Stimulated activated CD4-positive, alpha-beta T cell treated with anti-CD3 and anti-CD28 coated beads, TNF-alpha, amount 100 ng/mL, for 4 hours (primary cell): ENCODE results near the gene PPM1D.
"Not testable (repeated sequence)": the region's sequence is repeated elsewhere in the genome, so short reads cannot be mapped to it uniquely, and the experiment has no call there.

Experiments used
- DNase-seq, 3 experiments: peaks; one replicate each; pipeline ENCODE4 v3.0.0-alpha.2; 2020; ENCODE audit warnings: low read depth in 3 of 3

PPM1D gene

DNA sequence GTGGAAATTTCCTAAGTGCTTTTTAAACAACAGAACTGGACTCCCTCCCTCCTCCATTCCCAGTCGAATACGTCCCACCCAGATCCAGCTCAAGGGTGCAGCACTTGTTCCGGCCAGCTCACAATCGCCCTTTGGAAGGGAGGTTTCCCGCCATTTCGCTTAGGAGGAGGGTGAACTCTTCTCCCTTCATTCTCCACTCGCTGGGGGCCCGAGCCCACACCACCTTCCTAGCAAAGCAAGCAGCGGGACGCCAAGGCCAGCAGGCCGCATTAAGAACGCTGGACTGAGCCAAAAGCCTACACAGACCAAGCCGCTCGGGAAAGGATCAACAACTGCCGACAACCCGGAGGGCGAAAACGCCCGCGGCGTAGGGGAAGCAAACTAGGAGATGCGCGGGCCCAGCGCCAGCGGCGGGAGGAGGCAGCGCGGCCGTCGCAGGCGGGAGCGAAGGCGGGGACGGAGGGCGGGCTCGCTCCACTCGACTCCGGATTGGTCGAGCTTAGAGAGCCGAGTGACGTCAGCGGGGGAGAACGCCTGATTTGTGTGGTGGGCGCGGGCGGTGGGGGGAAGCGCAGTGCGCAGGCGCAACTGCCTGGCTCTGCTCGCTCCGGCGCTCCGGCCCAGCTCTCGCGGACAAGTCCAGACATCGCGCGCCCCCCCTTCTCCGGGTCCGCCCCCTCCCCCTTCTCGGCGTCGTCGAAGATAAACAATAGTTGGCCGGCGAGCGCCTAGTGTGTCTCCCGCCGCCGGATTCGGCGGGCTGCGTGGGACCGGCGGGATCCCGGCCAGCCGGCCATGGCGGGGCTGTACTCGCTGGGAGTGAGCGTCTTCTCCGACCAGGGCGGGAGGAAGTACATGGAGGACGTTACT lies at the start of gene PPM1D:
Gene PPM1D, plus strand, starts transcription at position 574 of the 870 bp plus-strand sequence. Its CDS starts 222 bp downstream, at position 796.
- DNase-seq = peak; percentile 94 to 96 (median 95)

DNA sequence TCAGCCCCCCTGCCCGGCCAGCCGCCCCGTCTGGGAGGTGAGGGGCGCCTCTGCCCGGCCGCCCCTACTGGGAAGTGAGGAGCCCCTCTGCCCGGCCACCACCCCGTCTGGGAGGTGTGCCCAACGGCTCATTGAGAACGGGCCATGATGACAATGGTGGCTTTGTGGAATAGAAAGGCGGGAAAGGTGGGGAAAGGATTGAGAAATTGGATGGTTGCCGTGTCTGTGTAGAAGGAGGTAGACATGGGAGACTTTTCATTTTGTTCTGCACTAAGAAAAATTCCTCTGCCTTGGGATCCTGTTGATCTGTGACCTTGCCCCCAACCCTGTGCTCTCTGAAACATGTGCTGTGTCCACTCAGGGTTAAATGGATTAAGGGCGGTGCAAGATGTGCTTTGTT lies 47.7 kb upstream of the PPM1D start:
- DNase-seq = not testable (repeated sequence)

DNA sequence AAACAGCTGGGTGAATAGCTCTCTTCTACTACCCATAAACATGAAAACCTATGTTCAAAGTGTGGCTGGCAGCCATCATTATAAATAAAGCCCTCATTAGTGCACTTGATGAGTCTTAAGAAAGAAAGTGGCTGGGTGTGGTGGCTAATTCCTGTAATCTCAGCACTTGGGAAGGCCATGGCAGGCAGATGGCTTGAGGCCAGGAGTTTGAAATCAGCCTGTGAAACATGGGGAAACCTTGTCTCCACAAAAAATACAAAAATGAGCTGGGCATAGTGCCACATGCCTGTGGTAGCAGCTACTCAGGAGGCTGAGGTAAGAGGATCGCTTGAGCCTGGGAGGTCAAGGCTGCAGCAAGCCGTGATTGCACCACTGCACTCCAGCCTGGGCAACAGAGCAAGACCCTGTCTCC lies 45.6 kb upstream of the PPM1D start:
- no peak for DNase-seq

DNA sequence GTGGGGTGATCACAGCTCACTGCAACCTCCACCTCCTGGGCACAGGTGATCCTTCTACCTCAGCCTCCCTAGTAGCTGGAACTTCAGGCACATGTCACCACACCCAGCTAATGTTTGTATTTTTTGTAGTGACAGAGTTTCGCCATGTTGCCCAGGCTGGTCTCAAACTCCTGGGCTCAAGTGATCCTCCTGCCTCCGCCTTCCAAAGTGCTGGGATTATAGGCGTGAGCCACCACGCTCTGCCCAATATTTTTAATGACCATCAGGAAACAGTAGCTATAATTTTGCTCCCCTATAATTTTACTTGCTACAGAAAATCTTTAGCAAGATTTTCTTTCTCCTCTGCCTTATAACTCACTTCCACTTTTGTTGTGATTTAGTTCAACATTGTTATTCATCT lies 44.2 kb upstream of the PPM1D start:
- no peak for DNase-seq

DNA sequence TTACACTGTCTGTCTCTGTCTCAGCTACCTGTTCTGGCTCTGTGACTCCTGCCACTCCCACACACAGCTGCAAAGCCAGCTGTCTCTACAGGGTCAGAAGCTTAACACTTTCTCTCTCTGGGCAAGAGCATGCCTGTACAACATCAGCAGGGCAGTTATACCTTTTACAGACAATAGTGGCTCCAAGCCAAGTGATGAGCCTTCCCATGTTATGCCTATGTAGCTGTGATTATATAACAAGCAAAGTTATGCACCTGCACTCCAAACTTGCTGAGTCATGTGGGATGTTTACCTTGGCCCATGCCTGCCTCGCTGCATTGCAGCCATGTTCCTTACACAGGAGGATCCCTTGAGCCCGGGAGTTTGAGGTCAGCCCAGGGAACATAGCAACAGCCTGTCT lies 42.2 kb upstream of the PPM1D start:
- no peak for DNase-seq

DNA sequence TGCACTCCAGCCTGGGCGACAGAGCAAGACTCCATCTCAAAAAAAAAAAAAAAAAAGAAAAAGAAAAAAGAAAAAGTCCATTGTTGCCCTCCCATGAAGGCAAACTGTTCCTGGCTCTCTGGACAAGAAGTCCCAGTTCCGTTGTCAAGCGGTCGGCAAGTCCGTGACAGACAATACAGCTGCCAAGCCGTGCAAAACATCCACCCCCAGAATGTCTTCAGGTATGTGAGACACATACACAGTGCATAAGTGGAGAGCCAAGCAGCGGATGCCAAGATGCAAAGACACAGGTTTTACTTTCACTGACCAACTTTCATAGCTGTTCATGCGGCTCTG lies 40.4 kb upstream of the PPM1D start:
- DNase-seq = no peak

DNA sequence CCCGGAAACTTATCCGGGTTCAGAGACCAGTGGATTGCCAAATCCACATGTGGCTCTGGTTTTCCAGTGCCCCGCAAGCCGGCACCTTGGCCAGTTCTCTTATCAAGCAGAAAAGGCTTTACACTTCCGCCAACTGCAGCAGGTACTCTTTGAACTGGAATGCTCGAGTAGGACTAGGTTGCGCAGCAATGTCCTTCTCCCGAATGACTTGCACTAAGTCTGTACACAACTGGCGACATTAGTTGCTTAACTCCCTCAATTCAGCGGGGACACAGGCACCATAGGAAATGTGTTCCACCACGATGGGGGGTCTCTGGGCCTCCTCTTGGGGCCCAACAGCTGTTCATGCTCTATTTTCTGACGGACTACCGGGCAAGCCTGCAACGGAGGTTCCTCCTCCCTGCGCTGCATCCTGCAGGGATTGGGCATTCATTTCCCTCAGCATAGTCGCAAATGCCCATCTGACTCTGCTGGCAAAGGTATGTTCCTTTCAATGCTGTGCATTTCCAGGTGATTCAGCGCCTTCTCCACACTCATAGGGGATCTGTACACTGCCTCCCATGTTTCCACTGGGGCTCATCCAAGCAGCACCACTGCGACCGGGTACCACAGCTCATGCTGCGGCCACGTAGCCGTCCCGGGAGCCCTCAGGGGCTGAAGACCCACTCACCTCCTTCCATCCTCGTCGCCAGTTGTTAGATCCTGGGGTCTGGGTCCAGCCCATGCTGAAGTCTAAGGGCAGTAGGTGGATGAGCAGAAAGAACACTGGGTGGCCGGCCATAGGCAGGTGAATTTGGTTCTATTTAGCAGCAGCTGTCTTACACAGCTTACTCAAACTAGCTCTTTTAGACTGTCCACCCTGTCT lies 39.8 kb upstream of the PPM1D start:
- no peak for DNase-seq

DNA sequence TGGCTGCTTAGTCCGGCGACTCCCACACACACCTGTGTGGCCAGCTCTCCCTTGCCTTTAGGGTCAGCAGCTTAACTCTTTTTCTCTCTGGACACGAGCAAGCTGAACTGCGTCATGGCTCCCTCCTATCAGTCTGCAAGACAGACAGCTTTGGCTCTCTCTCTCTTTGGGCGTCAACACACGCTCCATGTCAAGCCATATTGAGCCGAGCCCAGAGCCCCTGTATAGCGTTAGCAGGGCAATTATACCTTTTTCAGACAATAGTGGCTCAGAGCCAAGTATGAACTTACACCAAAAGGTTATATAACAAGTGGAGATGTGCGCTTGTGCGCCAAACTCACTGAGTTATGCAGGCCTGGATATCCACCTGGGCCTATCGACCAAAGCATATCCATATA lies 39.1 kb upstream of the PPM1D start:
- no peak for DNase-seq

DNA sequence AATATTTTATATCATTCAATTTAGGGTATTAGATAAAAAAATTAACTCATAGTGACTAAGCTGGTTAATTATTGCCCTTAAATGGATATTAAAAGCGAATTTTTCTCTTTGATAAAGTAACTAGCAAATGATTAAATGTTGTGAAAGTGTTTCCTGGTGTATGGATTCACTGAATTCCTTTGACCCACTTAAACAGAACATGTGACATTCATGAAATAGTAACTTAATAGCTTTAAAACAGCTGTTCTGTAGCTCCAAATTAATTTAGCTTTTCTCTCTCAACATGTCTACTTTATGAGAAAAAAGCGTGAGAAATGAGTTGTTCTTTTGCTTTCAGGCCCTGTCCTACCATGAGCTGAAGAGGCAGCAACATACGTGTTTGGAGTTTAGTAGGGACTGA lies 37.6 kb upstream of the PPM1D start:
- no peak for DNase-seq

DNA sequence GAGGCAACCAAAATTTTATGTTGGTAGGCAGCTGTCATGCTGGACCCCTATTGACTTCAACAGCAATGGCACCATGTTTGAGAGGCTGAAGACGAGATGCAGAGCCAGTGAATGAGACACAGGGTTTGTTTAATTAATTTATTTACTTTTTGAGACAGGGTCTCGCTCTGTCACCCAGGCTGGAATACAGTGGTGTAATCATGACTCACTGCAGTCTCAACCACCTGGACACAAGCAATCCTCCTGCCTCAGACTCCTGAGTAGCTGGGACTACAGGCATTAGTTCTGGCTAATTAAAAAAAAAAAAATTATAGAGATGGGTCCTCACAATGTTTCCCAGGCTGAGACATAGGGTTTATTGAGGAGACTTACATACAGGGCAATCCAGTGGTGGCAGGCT lies 36.2 kb upstream of the PPM1D start:
- no peak for DNase-seq

DNA sequence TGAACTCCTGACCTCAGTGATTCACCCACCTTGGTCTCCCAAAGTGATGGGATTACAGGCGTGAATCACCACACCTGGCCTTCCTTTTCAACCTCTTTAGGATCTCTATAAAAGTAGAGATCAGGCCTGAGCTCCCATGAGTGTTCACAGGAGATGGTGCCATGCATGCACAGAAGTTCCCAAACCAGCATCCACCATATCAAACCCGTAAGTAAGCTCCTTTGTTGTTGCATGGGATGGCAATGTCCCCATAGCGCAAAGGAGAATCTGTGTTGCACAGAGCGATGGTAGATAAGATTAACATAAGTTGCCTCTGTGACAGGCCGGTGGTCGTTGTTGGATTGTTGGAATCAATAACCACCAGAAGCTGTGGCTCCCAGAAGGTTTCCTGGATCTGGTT lies 34.8 kb upstream of the PPM1D start:
- no peak for DNase-seq

DNA sequence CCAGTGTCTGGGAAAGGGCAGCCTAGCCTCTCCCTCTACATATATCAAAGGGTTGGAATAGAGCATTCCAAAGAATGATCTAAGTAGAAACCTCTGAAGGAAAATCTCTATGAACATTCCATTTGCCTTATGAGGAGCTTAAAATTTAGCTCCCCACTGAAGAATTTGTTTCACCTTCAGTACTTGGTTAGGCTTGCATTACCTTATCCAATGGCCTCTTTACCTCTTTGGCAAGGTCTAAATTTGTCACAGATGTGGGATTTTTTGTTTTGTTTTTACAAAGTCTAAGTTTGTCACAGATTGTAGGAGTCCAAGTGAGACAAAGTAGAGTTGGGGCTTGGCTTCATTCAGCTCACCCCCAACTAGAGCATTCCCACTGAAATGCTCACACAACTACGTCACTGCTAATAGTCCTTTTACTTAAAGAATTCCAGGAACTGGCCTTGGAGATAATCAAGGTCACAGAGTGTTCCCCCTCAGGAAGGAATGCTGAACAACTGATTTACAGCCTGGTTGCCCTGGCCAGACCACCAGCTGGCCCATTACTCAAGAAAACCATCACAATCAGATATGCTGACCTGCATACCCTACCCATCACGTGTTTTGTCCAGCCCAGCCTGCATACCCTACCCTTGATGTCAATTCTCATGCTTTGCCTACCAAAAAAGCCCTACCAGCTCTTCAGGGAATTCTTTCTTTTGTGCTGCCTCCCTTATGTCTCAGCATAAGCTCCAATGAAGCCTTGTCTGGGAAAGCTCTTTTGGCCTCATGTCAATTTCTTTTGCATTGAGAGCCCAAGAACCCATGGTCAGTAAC lies 26.5 kb upstream of the PPM1D start:
- DNase-seq = no peak

DNA sequence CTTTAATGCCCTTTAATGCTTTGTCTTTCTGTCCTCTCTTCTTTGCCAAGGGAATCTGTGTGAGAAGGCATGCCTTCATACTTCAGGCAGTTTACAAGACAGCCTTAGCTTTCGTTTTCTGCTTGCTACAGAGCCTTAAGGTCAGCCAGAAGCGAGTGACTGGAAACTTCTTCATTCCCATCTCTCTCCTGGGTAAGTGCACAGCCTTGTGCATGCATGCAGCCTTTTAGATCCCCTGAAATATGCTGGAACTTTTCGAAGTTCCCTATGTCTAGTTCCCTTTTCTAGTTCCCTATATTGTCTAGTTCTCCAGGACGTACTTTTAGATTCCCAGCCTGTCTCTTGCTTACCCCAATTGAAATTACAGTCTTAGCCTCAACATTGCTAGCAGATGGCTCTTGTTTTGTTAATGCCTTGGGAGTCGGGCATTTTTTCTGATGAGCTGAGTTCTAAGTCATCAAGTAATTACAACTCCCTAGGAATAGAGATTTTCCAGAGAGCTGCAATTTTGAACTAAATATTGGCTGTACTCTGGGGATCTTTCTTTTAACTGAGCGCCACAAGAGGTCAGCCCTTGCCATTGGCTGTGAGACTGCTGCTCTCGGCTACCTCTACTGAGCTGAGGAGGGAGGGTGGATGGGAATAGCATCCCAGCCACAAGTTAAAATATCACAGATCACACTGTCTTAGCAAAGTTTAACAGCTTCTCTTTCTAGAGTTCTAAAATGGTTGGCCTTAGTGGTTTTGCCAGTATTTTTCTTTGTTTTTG lies 22.7 kb upstream of the PPM1D start:
- DNase-seq = no peak

DNA sequence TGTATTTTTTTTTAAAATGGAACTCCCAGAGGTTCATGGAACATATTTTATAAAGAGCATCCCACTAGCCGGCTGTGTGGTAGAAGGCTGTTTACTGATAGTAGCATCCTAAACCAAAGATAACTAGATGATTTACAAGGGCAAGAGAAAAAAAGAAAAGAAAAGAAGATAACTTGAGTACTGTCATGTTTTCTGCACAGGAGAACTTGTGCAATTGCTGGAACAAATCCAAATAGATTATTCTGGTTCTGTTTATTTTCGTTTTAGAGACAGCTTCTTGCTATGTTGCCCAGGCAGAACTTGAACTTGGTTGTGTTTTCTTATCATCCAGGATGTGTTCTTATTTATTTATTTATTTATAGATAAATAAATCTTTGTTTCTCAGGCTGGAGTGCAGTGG lies 20.9 kb upstream of the PPM1D start:
- DNase-seq = no peak

DNA sequence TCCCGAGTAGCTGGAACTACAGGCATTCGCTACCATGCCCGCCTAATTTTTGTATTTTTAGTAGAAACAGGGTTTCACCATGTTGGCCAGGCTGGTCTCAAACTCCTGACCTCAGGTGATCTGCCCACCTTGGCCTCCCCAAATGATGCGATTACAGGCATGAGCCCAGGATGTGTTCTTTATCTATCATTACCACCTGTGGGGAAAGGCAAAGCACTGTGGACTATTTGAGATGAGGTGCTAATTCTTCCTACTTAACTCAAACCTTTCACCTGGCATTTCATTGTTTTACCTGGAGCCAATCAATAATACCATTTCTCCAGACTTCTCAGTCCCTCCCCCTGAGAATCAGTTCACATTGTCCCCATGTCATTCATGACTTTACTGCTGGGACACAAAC lies 20.4 kb upstream of the PPM1D start:
- no peak for DNase-seq

DNA sequence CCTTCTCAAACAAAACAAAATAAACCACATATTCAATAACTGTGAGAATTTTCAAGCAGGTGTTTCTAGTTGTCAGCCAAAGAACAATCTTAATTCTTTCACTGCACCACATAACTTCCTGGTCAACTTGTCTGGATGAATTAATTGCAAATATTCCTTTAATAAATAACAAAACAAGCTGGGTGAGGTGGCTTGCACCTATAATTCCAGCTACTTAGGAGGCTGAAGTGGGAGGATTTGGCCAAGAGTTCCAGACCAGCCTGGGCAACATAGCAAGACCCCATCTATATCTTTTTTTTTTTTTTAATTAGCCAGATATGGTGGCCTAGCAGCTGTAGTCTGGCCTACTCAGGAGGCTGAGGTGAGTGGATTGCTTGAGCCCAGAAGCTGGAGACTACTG lies 17.0 kb upstream of the PPM1D start:
- no peak for DNase-seq

DNA sequence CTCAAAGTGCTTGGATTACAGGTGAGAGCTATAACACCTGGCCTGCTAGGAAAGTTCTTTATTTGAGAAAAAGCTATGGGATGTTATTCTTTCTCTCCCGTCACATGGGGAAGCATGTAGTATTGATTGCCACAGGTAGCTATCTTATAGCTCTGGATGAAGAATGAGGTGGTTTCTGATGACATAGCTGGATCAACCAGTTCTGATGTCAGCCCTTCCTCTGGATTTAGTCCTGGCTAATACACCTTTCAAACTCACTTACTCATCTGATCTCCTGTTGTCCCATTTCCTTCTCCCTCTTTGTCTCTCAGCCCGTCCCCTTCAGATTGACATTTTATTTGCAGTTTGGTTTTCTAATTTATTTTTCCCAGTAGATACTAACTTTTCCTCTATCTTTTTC lies 14.1 kb upstream of the PPM1D start:
- DNase-seq = no peak

DNA sequence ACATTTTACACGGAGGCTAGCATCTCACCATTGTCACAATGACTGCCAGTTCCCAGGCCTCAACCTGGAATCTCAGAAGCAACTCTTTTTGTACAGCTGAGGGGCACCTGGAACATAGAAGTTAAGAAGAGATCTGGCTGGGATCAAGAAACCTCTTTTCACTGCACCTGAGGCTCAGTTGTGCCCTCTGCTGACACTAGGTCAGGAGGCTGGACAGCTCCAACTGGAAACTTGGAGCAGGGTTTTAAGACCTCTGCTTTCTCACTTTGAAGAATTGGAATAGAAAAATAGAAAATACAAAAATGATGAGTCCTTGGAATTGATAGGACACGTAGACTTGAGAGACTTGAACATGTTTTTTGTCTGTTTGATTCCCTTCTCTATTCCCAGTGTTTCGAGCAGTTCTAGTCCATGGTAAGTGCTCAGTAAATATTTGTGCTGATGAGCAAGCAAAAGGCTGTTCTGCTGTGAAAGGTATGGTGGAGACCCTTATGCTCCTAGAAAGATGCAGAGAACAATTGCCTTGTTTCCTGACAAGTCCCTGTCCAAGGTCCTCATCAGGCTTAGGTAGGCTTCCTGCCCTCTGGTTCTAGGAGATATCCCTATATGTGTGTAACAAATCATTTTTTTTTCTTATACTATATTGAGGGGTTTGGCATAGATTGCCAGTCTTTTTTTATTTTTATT lies 13.6 kb upstream of the PPM1D start:
- no peak for DNase-seq

DNA sequence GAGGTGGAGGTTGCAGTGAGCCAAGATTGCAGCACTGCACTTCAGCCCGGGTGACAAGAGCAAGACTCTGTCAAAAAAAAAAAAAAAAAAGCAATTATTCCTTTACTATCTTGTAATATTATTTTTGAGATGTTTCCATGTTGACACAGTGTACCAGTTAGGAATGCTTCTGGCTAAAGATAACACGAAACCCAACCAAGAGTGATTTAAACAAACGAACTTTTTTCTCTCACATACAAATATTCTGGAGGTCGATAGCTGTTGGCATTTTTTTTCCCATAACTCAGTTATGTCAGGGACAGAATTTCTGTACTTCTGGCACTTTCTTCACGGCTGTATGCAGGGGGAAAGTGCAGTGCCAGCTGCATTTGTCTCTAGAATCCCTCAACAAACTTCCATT lies 9.9 kb upstream of the PPM1D start:
- DNase-seq = no peak

DNA sequence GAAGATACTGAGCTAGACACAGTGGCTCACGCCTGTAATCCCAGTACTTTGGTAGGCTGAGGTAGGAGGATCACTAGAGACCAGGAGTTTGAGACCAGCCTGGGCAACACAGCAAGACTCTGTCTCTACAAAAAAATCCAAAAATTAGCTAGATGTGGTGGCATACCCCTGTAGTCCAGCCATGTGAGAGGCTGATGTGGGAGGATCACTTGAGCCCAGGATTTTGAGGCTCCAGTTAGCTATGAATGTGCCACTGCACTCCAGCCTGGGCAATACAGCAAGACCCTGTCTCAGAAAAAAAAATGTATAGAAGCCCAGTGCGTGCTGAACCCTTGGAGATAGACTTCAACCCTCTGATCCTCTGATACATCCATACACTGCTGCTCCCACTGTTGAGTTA lies 7.2 kb upstream of the PPM1D start:
- no peak for DNase-seq
